ENCODE measurements around the gene IL15. TPM values are rescaled to one million over a fixed set of nuclear protein-coding genes. Genes with fewer than 3 reads are reported as not detected.

IL15 gene
- total and polyA plus RNA-seq, 4 donors = 0.93 to 2.0 (median 1.5) TPM

DNA sequence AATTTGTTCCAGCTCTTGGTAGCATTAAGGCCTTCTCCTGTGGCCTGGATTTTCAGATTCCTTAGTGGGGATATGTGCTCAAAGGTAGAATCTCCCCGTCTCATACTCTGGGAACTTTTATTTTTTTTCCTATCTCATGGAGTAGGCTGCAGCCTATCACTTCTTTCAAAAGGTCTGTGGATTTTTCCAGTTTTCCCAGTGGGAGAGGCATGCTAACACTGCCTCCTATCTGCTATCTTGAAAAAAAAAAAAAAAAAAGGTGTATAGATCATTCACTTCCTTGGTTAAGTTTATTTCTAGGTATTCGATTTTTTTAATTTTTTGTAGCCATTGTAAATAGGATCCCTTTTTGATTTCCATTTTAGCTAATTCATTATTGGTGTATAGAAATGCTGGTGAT is 67.1 kb downstream of the IL15 start (continued):
- TF ChIP-seq RAD21 (IDR thresholded peaks at IDR 0.05) (no peak), GABPA (IDR thresholded peaks at IDR 0.05 in 1 of 2, conservative IDR thresholded peaks at IDR 0.05 in 1 of 2) (no peak)

DNA sequence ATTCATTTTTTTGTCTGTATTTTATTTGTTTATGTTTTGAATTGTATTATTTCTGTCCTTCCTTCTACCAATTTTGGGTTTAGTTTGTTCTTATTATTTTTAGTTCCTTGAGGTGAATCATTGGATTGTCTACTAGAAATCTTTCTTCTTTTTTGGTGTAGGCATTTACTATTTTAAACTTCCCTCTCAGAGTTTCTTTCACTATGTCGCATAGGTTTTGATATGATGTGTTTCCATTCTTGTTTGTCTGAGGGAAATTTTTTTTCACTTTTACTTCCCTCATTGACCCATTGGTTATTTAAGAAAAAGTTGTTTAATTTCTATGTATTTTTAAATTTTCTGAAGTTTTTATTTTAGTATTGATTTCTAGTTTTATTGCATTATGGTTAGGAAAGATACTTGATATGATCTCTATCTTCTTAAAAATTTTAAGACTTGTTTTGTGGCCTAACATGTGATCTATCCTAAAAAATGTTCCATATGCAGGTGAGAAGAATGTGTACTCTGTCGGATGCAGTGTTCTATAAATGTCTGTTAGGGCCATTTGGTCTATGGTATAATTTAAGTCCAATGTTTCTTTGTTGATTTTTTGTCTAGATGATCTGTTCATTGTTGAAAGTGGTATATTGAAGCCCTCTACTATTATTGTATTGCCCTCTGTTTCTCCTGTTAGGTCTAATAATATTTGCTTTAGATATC is 68.8 kb downstream of the IL15 start:
- DNase-seq (ENCODE audit: low spot score) = no peak
- 86% methylated on average over 2 of the region's 2 CpGs for WGBS
- TF ChIP-seq FOXA2 (IDR thresholded peaks at IDR 0.05) = no peak
- TF ChIP-seq TAF1 (conservative IDR thresholded peaks at IDR 0.05) = no peak
- no peak for TF ChIP-seq HNF4A (conservative IDR thresholded peaks at IDR 0.05)
- TF ChIP-seq, protein P1, sequence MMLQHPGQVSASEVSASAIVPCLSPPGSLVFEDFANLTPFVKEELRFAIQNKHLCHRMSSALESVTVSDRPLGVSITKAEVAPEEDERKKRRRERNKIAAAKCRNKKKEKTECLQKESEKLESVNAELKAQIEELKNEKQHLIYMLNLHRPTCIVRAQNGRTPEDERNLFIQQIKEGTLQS (IDR thresholded peaks at IDR 0.05) = no peak
- no peak for TF ChIP-seq REST (IDR thresholded peaks at IDR 0.05)
- TF ChIP-seq, protein P2, sequence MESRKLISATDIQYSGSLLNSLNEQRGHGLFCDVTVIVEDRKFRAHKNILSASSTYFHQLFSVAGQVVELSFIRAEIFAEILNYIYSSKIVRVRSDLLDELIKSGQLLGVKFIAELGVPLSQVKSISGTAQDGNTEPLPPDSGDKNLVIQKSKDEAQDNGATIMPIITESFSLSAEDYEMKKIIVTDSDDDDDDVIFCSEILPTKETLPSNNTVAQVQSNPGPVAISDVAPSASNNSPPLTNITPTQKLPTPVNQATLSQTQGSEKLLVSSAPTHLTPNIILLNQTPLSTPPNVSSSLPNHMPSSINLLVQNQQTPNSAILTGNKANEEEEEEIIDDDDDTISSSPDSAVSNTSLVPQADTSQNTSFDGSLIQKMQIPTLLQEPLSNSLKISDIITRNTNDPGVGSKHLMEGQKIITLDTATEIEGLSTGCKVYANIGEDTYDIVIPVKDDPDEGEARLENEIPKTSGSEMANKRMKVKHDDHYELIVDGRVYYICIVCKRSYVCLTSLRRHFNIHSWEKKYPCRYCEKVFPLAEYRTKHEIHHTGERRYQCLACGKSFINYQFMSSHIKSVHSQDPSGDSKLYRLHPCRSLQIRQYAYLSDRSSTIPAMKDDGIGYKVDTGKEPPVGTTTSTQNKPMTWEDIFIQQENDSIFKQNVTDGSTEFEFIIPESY (IDR thresholded peaks at IDR 0.05) = no peak
- no peak for TF ChIP-seq RXRA (IDR thresholded peaks at IDR 0.05)
- TF ChIP-seq SP1 (IDR thresholded peaks at IDR 0.05) = no peak
- Histone ChIP-seq H3K4me3 (ENCODE audit: low read depth in 1 of 3, low read length in 3 of 3) (no peak overlapping the region), H3K4me1 (ENCODE audit: control insufficient read depth in 4 of 4, insufficient read depth in 4 of 4, low read length in 3 of 4) (no peaks in the 10 kb centered on the region), H3K9me3 (ENCODE audit: control insufficient read depth in 4 of 4, low read length in 3 of 4) (no peaks in the 10 kb centered on the region), H3K27ac (ENCODE audit: low read depth in 1 of 2, low read length in 2 of 2) (no peak overlapping the region), H3K27me3 (ENCODE audit: control insufficient read depth in 4 of 4, insufficient read depth in 4 of 4, low read length in 3 of 4) (no peaks in the 10 kb centered on the region), H3K9ac (ENCODE audit: low read depth in 1 of 2, low read length in 2 of 2) (no peak overlapping the region), H3K36me3 (ENCODE audit: control insufficient read depth in 4 of 4, insufficient read depth in 3 of 4, low read depth in 1 of 4, low read length in 3 of 4) (no peaks in the 10 kb centered on the region)

- no peaks in the 10 kb centered on the region for H3K27me3 ChIP-seq (ENCODE audit: control insufficient read depth in 4 of 4, insufficient read depth in 4 of 4, low read length in 3 of 4)
- TF ChIP-seq TAF1 (conservative IDR thresholded peaks at IDR 0.05) (no peak), FOXA2 (IDR thresholded peaks at IDR 0.05) (no peak), FOXA1 (IDR thresholded peaks at IDR 0.05) (no peak)
- TF ChIP-seq, protein P2 (IDR thresholded peaks at IDR 0.05) = no peak
- H3K4me1 ChIP-seq (ENCODE audit: control insufficient read depth in 4 of 4, insufficient read depth in 4 of 4, low read length in 3 of 4) = no peaks in the 10 kb centered on the region
- 65% methylated on average over 1 of the region's 1 CpG for WGBS
- H3K9me3 ChIP-seq (ENCODE audit: control insufficient read depth in 4 of 4, low read length in 3 of 4) = no peaks in the 10 kb centered on the region
- no peak for DNase-seq (ENCODE audit: low spot score)
- H3K36me3 ChIP-seq (ENCODE audit: control insufficient read depth in 4 of 4, insufficient read depth in 3 of 4, low read depth in 1 of 4, low read length in 3 of 4) = no peaks in the 10 kb centered on the region
- no peak overlapping the region for H3K27ac ChIP-seq (ENCODE audit: low read depth in 1 of 2, low read length in 2 of 2)
- H3K9ac ChIP-seq (ENCODE audit: low read depth in 1 of 2, low read length in 2 of 2) = no peak overlapping the region
- H3K4me3 ChIP-seq (ENCODE audit: low read depth in 1 of 3, low read length in 3 of 3) = no peak overlapping the region
These were observed 69.5 kb downstream of the IL15 start for GRCh38 chr4:141705747-141706377.
